IgD-negative memory B cell (primary cell): ENCODE results near the gene RAD51B. TPM values are rescaled to one million over a fixed set of nuclear protein-coding genes. Genes with fewer than 3 reads are reported as not detected.
A peak's percentile ranks its signal among the peaks of the same experiment; 100 is the strongest.

Experiments
- H3K27ac Mint-ChIP-seq, 3 donors: one replicate each; pipeline ENCODE4 v1.8.0; 2020 to 2022; ENCODE audit warnings: mild to moderate bottlenecking in 3 of 3, mixed read lengths in 3 of 3, moderate library complexity in 1 of 3
- H3K27me3 Mint-ChIP-seq: one replicate; pipeline ENCODE4 v1.8.0; 2021; ENCODE audit warnings: mixed read lengths
- H3K36me3 Mint-ChIP-seq: one replicate; pipeline ENCODE4 v1.8.0; 2020; ENCODE audit warnings: mild to moderate bottlenecking, mixed read lengths
- H3K4me1 Mint-ChIP-seq, 3 donors: one replicate each; pipeline ENCODE4 v1.8.0; 2020 to 2022; ENCODE audit warnings: mixed read lengths in 3 of 3, mild to moderate bottlenecking in 1 of 3
- H3K4me3 Mint-ChIP-seq, 4 donors: one replicate each; pipeline ENCODE4 v1.8.0; 2020 to 2022; ENCODE audit warnings: mild to moderate bottlenecking in 4 of 4, mixed read lengths in 4 of 4, moderate library complexity in 3 of 4
- H3K9me3 Mint-ChIP-seq, 3 donors: one replicate each; pipeline ENCODE4 v1.8.0; 2020 to 2021; ENCODE audit warnings: mixed read lengths in 3 of 3, mild to moderate bottlenecking in 1 of 3
- polyA plus RNA-seq: library from polyadenylated mRNA; unstranded; fragments of 300-500 nt; fragmentation: Illumina TruSeq; gene quantifications from one replicate; pipeline ENCODE4 v1.2.3, GENCODE V29; 2021

The RAD51B gene
- polyA plus RNA-seq, 1 donor from 2014 or later, result 24.9 TPM

DNA sequence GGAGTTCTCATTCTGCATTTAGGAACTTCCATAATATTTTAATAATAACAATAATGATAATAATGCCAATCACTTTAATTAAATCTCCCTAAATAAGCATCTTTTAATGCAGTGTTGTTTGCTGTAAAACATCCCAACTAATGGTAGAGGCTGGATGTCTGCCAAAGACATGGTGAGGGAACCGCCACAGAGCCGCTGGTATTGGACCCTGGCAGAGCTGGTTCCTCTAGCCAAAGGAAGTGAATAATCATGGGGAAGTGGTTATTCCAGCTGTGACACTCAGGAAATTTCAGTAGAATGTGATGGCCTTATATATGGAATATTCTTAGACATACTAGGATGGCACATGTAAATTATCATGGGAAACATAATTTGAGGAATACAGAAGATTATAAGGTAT lies 490.0 kb downstream of the RAD51B start:
- peaks cover 44 to 66% (median 58%) of the 10 kb centered on the region in 3 donors for H3K4me1 Mint-ChIP-seq
- no peaks in the 10 kb centered on the region for H3K27me3 Mint-ChIP-seq
- H3K4me3 Mint-ChIP-seq, result no peak overlapping the region
- H3K36me3 Mint-ChIP-seq, result peaks cover 4% of the 10 kb centered on the region
- H3K9me3 Mint-ChIP-seq, result no peaks in the 10 kb centered on the region
- H3K27ac Mint-ChIP-seq, result peak overlapping the region in 1 of 3 donors; percentile 28

DNA sequence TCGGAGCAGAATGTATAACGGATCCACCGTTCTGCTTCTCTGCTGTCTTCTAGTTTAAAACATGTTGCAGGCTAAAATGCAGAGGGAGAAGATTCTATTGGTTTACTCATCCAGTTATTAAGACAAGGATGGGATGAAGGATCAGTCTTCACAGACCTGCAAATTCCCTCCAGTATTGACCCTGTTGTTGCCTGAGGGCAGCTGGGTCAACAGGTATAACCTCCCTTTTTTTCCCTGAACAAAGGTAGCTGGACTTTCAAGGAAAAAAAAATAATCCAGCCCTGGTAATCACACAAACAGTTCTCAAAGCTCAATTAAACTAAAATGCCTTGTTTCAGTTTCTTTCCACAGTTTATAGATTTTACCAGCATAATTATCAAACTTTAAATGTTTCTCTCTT lies 492.7 kb downstream of the RAD51B start:
- Mint-ChIP-seq H3K27me3 (no peaks in the 10 kb centered on the region), H3K27ac (no peak overlapping the region), H3K4me1 (peaks cover 36 to 55% (median 51%) of the 10 kb centered on the region in 3 donors), H3K4me3 (peak overlapping the region in 2 of 4 donors; percentile 12 to 19), H3K36me3 (peaks cover 4% of the 10 kb centered on the region), H3K9me3 (no peaks in the 10 kb centered on the region)

DNA sequence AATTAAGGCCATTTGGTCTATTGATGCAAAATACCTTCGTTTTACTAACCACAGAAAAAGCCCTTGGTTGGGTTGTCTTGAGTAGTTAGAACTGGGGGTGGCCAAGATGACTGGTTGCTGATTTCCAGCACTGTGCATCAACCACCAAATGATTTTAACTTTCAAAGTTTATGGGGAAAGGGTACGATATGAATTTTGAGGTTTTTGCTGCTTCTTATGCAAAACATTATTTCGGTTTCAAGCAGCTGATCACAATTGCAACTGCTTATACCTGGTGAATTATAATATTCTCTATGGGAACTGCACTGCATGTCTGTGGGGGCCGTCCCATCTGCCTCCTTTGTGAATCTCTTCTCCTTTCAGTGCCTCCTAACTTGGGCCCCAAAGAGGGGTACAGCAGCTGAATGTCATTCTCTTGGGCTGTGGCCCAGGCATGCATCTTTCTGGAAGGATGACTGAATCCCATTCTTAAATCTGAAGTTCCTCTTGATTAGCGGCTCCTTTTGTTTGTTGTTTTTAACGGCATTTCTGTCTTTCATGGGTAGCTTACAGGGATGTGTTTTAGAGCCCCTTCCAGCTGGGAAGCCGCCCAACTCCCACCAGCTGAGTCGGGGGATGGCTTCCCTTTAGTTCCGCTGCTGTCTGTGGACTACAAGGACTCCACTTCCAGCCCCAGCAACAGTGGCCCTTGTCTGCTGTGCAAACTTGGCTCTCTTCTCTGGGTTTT lies 493.5 kb downstream of the RAD51B start:
- Mint-ChIP-seq H3K9me3 (no peaks in the 10 kb centered on the region), H3K4me1 (peaks cover 33 to 58% (median 53%) of the 10 kb centered on the region in 3 donors), H3K27ac (peak overlapping the region in 2 of 3 donors; percentile 3 to 63)

DNA sequence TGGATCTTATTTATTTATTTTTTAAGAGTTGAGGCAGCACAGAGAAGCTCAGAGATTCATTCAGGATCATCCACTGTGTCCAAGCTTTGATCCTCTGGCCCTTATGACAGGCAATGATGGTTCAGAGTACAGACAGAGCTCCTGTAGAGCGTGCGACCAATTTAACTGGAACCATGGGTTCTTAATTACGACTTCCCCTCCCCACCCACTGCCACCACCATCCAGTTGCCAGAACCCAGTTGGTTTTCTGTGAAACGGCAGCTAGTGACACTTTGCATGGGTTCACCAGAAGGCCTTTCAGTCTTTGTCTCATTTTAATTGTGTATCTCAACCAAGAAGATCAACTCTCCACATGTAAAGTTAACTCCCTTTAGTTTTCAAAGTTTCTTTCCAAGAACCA lies 495.1 kb downstream of the RAD51B start:
- H3K27me3 Mint-ChIP-seq, result no peaks in the 10 kb centered on the region
- H3K27ac Mint-ChIP-seq, result no peak overlapping the region
- H3K9me3 Mint-ChIP-seq, result no peaks in the 10 kb centered on the region
- H3K4me3 Mint-ChIP-seq, result peak overlapping the region in 2 of 4 donors; percentile 5 to 27
- peaks cover 34 to 63% (median 51%) of the 10 kb centered on the region in 3 donors for H3K4me1 Mint-ChIP-seq
- H3K36me3 Mint-ChIP-seq, result peaks cover 7% of the 10 kb centered on the region

More for the DNA sequence above, 493.5 kb downstream of the RAD51B start:
- no peaks in the 10 kb centered on the region for H3K27me3 Mint-ChIP-seq
- peak overlapping the region in 3 of 4 donors; percentile 34 to 81 (median 80) for H3K4me3 Mint-ChIP-seq
- H3K36me3 Mint-ChIP-seq, result peaks cover 4% of the 10 kb centered on the region

DNA sequence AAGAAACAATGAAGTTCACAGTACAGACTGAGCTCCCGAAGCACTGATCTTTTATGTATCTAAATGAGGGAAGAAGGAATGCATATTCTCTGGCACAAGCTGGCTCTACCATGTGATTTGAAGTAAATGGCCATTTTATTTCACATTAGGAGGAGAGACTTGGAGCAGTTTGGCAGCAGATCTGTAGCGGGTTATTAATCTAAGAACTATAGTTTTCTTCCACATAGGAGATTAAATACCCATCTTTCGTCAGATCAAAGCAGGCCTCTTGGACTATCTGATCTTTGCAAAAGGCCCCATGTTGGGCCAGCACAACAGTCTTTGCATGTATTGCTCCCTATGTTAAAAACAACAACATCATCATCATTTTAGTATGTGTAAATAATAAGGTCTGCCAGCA lies 495.5 kb downstream of the RAD51B start:
- H3K36me3 Mint-ChIP-seq, result peaks cover 5% of the 10 kb centered on the region
- peak overlapping the region in 1 of 3 donors; percentile 22 for H3K27ac Mint-ChIP-seq
- H3K27me3 Mint-ChIP-seq, result no peaks in the 10 kb centered on the region
- peaks cover 35 to 65% (median 47%) of the 10 kb centered on the region in 3 donors for H3K4me1 Mint-ChIP-seq
- no peaks in the 10 kb centered on the region for H3K9me3 Mint-ChIP-seq
- H3K4me3 Mint-ChIP-seq, result peak overlapping the region in 2 of 4 donors; percentile 5 to 27

DNA sequence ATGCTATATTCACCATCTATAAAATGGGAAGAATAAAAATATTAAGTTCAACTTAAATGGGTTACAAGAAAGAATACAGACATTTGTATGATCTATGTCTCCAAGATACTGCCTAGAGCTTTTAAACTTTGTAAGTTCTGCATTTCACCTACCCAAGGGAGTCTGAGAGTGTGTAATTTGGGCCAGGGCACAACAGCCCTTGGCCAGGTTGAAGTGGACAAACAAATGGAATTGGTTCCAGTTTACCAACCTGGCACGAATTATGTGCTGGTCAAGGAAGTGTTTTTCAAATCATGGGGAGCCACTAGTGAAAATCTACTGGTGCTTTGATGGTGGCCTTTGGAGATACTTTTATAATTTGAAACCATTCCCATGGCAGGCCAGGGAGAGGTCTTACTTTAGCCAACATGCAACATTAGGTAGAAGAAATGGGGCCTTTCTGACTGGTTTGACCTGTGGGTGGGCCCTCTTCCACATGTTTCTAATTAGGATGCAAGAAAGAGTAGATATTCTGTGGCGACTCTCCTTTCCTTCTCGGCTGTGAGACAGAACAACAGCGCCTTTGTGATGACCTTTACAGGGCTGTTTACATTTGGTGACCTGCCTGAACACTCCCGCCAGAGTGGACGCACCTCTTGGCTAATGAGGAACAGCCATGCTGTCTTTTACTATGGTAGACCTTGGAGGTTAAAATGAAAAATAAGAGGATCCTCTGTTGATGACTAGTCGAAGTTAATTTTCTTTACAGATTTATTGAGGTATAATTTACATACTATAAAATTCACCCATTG lies 496.7 kb downstream of the RAD51B start:
- no peaks in the 10 kb centered on the region for H3K27me3 Mint-ChIP-seq
- H3K9me3 Mint-ChIP-seq, result no peaks in the 10 kb centered on the region
- H3K27ac Mint-ChIP-seq, result no peak overlapping the region

DNA sequence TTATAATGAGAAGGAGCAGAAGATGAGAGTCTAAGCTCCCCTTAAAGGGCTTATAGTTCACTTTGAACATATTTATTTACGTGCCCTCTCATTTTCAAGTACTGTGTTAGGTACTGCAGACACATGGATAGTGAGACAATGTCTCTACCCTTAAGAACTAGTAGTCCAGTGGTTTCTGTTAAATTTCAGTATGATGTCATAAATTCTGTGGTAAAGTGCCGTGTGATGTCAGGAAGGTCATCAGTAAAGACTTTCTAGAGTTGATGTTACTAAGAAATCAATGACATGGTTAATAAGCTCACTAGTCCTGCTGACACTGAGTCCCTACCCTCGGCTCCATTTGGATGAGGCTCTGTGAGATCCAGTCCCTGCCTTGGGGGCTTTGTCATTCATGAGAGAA lies 497.7 kb downstream of the RAD51B start:
- H3K27me3 Mint-ChIP-seq, result no peaks in the 10 kb centered on the region
- no peak overlapping the region for H3K27ac Mint-ChIP-seq
- no peaks in the 10 kb centered on the region for H3K9me3 Mint-ChIP-seq
- peaks cover 3% of the 10 kb centered on the region for H3K36me3 Mint-ChIP-seq
- peaks cover 33 to 69% (median 47%) of the 10 kb centered on the region in 3 donors for H3K4me1 Mint-ChIP-seq
- H3K4me3 Mint-ChIP-seq, result no peak overlapping the region

More for the DNA sequence above, 496.7 kb downstream of the RAD51B start:
- Mint-ChIP-seq H3K36me3 (peaks cover 3% of the 10 kb centered on the region), H3K4me1 (peaks cover 33 to 72% (median 53%) of the 10 kb centered on the region in 3 donors), H3K4me3 (no peak overlapping the region)

DNA sequence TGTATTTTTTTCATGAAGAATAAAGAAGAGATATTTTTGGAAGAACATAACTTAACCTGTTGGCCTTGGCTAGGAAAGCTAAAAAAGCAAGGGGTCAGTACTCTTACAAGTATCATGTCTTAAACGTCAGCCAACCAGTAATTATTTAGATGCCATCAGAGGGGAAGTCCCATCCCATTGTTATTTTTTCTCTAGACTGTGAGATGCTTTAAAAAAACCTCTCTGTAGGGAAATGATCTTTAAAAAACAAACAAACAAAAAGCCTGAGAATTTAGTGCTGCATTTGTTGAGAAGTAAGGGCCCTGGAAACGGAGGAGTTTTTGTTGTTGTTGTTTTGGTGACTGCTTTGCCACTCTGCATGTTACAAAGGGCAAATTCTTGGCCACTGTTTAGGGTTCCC lies 499.2 kb downstream of the RAD51B start:
- H3K9me3 Mint-ChIP-seq, result no peaks in the 10 kb centered on the region
- peak overlapping the region in 1 of 4 donors; percentile 57 for H3K4me3 Mint-ChIP-seq
- peaks cover 3% of the 10 kb centered on the region for H3K36me3 Mint-ChIP-seq
- peaks cover 19 to 62% (median 34%) of the 10 kb centered on the region in 3 donors for H3K4me1 Mint-ChIP-seq
- no peak overlapping the region for H3K27ac Mint-ChIP-seq
- H3K27me3 Mint-ChIP-seq, result no peaks in the 10 kb centered on the region

DNA sequence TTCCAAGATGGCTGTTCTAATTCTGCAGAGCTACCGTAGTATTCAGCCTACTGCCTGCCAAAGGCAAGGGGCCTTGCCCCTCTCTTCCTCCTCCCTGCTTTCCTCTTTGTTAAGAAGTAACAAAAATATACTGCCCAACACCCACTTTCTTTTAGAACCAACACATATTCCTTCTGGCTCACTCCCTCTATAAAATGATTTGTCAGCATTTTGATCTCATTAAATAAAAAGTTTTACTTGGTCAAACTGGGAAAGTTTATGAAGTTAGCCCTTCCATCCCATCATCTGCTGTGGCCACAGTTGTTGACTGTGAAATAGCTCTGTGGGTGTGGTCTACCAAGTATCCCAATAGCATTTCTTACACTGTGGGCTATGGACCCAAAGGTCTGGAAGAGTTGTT lies 500.9 kb downstream of the RAD51B start:
- peaks cover 7% of the 10 kb centered on the region for H3K36me3 Mint-ChIP-seq
- peak overlapping the region in 1 of 4 donors; percentile 73 for H3K4me3 Mint-ChIP-seq
- no peaks in the 10 kb centered on the region for H3K27me3 Mint-ChIP-seq
- peak overlapping the region in 1 of 3 donors; percentile 33 for H3K27ac Mint-ChIP-seq
- no peaks in the 10 kb centered on the region for H3K9me3 Mint-ChIP-seq
- peaks cover 19 to 58% (median 29%) of the 10 kb centered on the region in 3 donors for H3K4me1 Mint-ChIP-seq

DNA sequence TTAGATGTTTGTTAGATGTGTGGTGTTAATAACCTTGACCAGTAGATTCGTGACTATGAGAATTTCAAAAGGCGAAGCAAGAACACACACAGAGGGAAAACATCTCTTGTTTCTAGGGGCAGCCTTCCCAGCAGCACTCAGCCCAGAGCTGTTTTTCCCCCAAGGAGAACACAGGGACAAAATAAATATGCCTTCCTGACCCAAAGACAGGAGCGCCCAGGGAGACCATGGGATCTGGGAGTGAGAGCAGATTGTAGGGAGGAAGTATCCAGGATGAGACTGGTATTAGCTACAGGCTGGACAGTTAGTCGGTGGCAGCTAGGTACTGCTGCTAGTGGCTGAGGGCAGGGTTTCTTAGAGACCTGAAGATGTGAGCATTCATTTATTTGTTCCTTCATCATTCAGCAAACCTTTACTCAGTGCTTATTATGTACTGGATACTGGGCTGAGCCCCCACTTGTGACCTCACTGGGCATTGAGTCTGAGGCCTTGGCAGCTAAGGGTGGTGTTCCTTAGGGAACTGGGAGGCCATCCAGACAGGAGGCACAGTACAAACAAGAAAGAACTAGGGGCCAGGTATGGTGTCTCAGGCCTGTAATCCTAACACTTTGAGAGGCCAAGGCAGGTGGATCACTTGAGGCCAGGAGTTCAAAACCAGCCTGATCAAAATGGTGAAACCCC lies 503.5 kb downstream of the RAD51B start:
- no peak overlapping the region for H3K4me3 Mint-ChIP-seq
- H3K36me3 Mint-ChIP-seq, result peaks cover 8% of the 10 kb centered on the region
- H3K9me3 Mint-ChIP-seq, result no peaks in the 10 kb centered on the region
- peak overlapping the region in 2 of 3 donors; percentile 20 to 47 for H3K27ac Mint-ChIP-seq
- no peaks in the 10 kb centered on the region for H3K27me3 Mint-ChIP-seq
- peaks cover 32 to 62% (median 43%) of the 10 kb centered on the region in 3 donors for H3K4me1 Mint-ChIP-seq

DNA sequence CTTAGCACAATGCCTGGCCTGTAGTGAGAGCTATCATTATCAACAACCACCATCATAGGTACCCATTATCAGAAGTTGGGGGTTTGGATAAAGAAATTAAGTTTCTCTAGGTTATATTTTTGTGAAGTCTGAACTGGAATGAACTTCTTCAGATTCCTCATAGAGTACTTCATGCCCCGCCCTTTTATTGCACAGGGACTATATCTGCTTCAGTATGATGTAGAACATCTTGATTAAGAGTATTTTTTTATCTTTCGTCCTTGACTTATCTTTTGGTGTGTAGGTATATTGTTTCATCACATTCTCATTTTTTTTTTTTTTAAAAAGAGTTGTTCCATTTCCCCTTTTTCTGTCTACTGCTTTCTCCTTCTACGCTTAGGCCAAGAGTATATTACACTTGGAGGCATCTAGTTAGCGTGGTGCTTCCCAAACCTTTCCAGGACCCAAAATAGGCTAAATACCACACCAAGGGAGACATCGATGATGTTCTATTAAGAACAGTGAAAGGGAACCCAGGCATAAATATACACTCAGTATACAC lies 505.8 kb downstream of the RAD51B start:
- H3K4me1 Mint-ChIP-seq, result peaks cover 22 to 50% (median 40%) of the 10 kb centered on the region in 3 donors
- peak overlapping the region in 3 of 4 donors; percentile 3 to 76 (median 5) for H3K4me3 Mint-ChIP-seq

DNA sequence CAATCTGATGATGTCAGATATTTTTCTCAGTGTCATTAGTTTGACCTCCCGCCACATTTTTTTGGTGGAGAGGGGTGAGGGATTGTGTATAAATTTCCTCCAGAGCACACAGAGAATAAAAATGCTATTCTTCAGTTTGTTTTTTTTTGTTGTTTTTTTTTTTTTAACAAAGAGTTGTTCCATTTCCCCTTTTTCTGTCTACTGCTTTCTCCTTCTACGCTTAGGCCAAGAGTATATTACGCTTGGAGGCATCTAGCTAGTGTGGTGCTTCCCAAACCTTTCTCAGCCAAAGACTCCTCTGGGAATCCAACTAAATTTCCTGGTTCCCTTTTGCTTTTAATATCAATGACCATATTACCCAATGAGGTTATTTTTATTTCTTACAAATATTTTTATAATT lies 507.7 kb downstream of the RAD51B start:
- Mint-ChIP-seq H3K27me3 (no peaks in the 10 kb centered on the region), H3K27ac (peak overlapping the region in 2 of 3 donors; percentile 76 to 85), H3K4me3 (peak overlapping the region in 2 of 4 donors; percentile 51 to 74), H3K9me3 (no peaks in the 10 kb centered on the region), H3K36me3 (peaks cover 10% of the 10 kb centered on the region), H3K4me1 (peaks cover 22 to 41% (median 32%) of the 10 kb centered on the region in 3 donors)

More for the DNA sequence above, 505.8 kb downstream of the RAD51B start:
- H3K9me3 Mint-ChIP-seq, result no peaks in the 10 kb centered on the region
- H3K36me3 Mint-ChIP-seq, result peaks cover 9% of the 10 kb centered on the region
- no peaks in the 10 kb centered on the region for H3K27me3 Mint-ChIP-seq
- H3K27ac Mint-ChIP-seq, result peak overlapping the region; percentile 2 to 48 (median 16)

DNA sequence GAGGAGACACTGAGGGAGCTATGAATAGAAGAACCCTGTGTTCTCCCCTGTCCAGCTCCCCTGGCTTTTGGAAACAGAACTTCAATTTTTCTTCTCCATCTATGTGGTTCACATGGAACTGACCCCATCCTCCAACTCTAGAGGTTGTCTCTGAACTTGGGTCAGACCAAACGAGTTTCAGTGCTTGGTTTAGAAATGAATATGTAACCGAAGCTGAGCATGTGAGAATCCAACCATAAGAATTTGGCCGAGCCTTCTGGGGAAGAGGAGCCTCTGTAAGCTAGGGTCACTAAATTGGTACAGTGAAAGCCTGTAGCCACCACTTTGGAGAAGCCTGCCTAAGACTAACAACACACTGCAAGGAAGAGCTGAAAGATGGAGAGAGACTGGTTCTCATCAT lies 508.9 kb downstream of the RAD51B start:
- Mint-ChIP-seq H3K27me3 (no peaks in the 10 kb centered on the region), H3K4me1 (peaks cover 27 to 46% (median 41%) of the 10 kb centered on the region in 3 donors), H3K4me3 (no peak overlapping the region), H3K36me3 (peaks cover 10% of the 10 kb centered on the region), H3K27ac (no peak overlapping the region), H3K9me3 (no peaks in the 10 kb centered on the region)

DNA sequence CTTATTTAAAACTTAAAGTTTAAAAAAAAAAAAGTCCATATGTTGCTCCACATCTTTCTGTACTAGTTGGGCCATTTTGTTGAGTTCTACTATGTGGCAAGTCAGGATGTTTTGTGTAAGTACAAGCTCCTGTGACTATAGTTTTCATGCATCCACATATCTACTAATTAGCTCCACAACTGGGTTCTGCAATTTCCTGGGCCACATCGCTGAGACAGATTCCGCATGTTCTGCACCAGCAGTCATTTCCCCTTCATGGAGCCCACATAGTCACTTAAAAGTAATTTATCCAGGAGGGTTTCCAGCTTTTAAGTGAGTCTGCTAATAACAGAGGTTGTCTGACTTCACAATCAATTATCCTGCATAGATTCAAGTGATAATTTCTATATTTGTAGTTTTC lies 511.8 kb downstream of the RAD51B start:
- H3K9me3 Mint-ChIP-seq, result no peaks in the 10 kb centered on the region
- H3K4me3 Mint-ChIP-seq, result no peak overlapping the region
- no peak overlapping the region for H3K27ac Mint-ChIP-seq
- H3K4me1 Mint-ChIP-seq, result peaks cover 24 to 53% (median 48%) of the 10 kb centered on the region in 3 donors
- H3K36me3 Mint-ChIP-seq, result peaks cover 6% of the 10 kb centered on the region
- no peaks in the 10 kb centered on the region for H3K27me3 Mint-ChIP-seq
